ENCODE measurements around the gene PLA2R1.

GRCh38 chr2:159922563-159922962, 139.9 kb downstream of the PLA2R1 start:
- TF ChIP-seq POLR2A (IDR thresholded peaks at IDR 0.05) (no peak), CTCF (IDR thresholded peaks at IDR 0.05 in 8 of 11, conservative IDR thresholded peaks at IDR 0.05 in 3 of 11) (no peak), POLR2AphosphoS5 (IDR thresholded peaks at IDR 0.05) (no peak)
